Inflammatory macrophage (primary cell): ENCODE measurements around the gene MGA.
"Not testable (repeated sequence)": the region's sequence is repeated elsewhere in the genome, so short reads cannot be mapped to it uniquely, and the experiment has no call there.

ENCODE experiments used
- DNase-seq, 2 donors: peaks; one replicate each; pipeline ENCODE4 v3.0.0-alpha.2; 2020 to 2022

Gene MGA

DNA sequence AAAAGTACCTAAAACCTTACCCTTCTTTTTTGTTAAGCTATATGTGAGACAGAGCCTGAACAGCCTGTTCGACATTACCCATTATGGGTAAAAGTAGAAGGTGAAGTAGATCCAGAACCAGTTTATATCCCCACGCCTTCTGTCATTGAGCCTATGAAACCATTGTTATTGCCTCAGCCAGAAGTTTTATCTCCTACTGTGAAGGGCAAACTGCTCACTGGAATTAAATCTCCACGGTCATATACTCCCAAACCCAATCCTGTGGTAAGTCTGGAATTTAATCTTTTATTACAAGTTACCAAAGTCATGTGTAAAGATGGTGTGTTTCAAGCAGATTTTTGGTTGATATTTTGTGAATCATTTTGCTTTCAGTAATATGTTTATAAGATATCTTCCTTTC is 66.9 kb downstream of the MGA start:
- DNase-seq = no peak

DNA sequence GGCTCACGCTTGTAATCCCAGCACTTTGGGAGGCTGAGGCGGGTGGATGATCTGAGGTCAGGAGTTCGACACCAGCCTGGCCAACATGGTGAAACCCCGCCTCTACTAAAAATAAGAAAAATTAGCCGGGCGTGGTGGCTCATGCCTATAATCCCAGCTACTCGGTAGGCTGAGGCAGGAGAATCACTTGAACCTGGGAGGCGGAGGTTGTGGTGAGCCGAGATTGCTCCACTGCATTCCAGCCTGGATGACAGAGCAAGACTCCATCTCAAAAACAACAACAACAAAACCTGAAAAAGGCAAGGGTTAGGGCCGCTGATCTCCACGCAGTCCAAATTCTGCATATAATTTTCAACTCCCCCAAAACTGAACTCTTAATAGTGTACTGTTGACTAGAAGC is 67.9 kb downstream of the MGA start:
- DNase-seq = not testable (repeated sequence)

DNA sequence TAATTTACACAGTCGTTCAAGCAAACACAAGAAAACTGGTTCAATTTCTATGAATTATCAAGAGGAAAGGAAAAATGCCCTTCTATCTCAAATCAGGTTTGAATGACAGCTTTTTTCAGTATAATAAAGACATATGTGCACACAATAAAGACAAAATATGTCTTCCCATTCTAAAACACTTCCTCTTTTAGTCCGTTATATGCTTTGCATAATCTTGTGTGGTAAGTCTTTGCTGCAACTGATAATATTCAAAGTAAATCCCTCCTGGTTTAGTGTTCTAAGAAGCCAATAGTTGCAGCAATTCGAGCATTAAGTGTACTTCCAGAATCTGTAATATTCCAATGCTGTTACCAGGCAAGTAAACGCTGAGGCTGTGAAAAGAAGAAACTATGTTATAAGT is 70.3 kb downstream of the MGA start:
- DNase-seq = peak; percentile 11 to 80

DNA sequence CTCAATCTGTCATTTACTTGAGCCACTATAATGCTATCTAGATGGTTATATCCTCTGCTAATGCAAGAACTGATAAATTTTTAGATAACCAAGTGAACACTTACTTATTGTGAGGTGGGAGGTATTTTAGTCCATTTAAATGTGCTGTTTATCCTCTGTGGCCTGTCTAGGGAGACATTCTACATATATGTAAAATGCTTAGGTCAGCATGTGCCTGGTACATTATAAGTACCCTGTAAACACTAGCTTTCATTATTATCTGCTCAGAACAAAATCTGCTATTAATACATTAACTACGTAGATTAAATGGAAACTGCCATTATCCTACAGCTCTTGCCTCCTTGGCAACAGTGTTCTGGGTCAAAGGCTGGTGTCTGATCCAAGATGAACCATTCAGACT is 72.3 kb downstream of the MGA start:
- no peak for DNase-seq

DNA sequence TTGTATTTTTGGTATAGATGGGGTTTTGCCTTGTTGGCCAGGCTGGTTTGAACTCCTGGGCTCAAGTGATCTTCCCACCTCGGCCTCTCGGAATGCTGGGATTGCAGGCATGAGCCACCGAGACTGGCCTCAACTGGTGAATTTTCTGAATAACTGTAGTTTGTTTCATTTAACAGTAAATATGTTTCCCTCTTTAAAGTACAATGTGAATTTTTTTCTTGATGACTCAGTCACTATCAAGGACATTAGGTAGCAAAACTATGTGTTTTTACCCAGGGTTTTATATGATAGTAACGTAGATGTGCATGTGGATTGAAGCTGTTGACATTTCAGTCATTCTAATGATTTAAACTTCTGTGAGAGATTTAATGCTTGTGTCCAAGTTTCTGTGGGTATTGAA is 73.9 kb downstream of the MGA start:
- DNase-seq = no peak

DNA sequence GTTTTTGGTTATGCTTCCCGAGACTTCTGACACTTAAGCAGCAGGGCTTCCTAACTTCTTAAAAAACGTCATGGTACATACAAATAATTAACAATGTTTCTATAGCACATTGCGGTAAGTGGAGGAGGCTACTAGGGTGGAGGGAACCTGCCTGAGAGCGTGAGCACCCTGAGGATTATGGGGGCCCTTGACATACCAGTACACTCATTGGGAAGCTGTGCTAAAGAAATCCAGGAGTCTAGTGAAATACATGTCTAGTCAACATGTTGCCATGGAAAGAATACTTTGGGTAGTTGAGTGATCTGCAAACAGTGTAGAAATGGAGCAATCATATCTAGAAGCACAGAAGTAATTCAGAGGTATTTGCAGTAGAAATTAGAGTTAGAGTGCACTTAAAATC is 74.8 kb downstream of the MGA start:
- no peak for DNase-seq

DNA sequence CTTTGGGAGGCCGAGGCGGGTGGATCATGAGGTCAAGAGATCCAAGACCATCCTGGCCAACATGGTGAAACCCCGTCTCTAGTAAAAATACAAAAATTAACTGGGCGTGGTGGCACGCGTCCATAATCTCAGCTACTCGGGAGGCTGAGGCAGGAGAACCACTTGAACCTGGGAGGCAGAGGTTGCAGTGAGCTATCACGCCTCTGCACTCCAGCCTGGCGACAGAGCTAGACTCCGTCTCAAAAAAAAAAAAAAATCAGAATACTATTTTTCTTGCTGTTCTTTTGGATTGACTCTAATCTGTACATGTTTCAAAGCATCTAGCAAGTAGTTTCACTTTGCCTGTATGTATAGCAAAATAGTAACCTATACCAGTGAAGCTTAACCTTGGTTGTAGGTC is 75.3 kb downstream of the MGA start:
- not testable (repeated sequence) for DNase-seq

DNA sequence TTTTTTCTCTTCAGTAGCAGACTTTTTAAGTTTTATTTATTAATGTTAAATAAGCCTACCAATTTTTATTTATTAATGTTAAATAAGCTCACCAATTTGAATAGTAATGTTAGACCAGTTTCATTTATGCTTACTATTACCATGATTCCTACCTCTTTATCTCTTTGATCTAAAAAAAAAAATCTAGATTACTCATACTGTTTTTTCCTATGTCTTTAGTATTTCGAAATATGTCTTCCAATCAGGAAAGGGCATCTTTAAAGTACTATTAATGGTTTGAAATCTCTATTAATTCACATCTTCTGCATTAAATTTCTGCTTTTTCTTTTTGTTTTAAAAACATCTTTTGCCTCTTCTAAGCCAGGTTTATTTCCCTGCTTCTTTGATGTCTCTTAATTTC is 86.6 kb downstream of the MGA start:
- DNase-seq = no peak

DNA sequence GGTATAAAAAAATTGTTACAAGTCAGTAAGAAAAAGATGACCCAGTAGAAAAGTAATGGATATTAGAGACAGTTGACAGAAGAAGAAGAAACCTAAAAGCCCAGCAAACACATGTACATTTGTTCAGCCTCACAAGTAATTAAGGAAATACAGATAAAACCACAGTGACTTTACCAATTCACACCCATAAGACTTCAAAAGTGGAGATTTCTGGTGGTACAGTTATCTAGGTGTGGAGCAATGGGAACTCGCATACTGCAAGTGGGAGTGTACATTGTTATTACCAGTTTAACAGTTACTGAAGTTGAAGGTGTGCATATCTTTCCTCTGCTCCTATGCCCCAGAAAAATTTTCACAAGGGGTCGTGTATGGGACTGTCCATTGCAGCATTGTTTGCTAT is 96.0 kb downstream of the MGA start:
- DNase-seq = no peak

DNA sequence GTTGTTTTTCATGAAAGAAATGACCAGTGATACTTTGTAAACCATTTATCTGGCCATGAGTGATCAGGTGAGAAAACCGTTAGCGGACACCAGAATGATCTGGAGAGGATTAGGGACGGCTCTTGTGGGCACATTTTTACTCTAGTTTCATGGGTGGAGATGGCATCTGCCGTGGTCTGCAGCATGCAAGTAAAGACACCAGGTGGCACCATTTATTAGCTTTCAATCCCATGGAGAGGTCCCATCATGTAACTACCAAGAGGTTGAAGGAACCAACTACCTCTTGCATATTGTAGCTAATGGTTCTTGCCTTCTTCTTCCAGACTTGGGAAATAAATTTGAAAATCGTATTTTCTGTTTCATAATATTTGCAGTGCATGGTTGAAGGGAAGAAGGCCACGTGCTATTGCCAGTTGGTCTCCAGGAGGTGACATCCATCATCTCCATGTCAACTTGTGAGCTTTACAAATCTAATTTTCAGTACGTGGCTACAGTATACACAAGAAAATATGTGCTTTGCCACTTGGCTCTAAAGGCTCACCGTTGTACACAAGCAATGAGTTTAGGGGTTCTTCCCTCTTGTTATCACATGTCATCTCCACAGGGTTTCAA is 112.6 kb downstream of the MGA start:
- DNase-seq = peak; percentile 74 to 75

DNA sequence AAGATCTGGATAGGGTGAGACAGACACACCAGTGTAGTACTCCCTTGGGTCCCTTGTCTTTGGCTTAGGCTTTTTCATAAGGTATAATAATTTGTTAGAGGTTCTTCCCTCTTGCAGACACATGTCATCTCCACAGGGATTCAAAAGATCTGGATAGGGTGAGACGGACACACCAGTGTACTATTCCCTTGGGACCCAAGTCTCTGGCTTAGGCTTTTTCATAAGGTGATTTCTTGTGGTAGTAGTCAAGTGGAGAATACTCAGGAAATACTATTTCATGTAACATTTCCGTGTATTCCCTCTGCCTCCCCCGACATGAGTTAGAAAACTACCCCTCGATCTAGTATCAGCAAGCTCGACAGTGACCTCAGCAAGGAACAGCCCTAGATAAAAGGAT is 113.1 kb downstream of the MGA start:
- DNase-seq = no peak

DNA sequence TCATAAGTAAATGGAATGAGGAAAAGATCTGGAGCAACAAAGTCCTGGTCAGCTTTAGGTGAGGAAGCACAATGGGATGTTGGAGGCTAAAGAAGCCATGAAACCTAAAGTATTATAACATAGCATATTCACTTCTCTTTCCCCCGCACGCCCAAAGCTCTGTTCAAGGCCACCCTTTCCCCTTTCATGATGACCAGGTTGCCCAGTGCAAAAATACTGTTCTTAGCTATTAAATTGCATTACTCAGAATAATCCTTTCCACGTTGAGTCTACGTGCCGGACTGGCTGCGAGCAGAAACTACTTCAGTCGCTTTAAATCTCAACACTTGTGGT is 113.5 kb downstream of the MGA start:
- no peak for DNase-seq

DNA sequence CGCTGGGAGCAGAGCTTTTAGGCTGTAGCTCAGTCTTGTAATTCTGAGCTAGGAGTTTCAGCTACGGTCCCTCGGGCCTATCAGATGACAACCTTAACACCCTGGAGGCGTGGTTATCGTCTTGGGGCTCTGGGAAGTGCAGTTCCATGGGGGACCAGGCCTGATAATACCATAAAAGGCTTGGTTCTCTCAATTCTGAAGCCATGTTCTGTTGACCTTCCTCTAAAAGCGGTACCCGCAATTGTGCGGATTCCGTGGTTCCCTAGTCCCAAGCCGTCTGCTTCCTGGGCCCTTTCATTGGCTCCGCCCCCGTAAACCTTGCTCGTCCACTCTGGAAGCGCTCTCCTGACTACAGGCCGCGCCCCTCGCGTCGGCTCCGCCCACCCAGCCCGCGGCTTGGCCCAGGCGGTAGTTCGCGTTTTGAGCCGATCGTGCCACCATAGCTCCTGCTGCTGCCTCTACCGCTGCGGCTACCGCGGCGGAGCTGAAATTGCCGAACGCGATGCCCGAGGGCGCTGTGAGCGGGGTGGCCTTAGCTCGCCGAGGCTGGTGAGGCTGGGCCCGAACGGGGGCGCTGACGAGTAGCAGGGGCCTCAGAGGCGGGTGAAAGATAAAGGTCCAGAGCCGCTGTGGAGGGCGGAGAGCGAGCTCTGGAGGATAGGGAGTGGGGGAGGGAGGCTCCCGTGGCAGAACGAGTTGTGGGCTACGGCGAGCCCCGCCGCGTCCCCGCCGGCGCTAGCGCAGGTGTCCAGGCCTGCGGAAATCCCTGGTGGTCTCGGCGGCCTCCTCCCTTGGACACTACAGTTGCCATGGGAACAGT is 114.1 kb downstream of the MGA start, which contains the start of gene MAPKBP1:
Gene MAPKBP1, plus strand, starts transcription at position 423 of the 820 bp plus-strand sequence. CDS start 792 bp downstream, outside the sequence.
- peak; percentile 100 for DNase-seq

DNA sequence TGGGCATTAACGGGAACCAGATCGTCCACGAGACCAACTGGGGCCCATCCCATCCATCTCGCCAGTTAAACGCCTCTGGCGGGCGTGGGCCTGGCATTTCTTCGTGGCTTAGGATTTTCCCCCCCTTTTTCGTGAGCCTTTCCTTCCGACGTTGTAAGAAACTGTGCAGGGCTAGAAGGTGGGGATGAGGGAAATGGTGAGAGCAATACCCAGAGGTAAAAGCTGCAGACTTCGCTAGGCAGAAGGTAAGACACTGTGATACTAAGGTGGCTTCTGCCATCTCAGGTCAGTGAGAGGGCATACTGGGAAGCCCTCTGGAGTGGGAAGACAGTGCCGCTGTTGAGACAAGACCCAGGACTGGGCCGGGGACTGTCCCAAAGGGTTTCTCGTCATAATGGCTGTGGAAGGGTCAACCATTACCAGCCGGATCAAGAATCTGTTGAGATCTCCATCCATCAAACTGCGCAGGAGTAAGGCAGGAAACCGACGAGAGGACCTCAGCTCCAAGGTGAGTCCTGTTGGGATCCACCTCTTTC is 114.7 kb downstream of the MGA start:
- peak in 1 of 2 donors; percentile 59 for DNase-seq

DNA sequence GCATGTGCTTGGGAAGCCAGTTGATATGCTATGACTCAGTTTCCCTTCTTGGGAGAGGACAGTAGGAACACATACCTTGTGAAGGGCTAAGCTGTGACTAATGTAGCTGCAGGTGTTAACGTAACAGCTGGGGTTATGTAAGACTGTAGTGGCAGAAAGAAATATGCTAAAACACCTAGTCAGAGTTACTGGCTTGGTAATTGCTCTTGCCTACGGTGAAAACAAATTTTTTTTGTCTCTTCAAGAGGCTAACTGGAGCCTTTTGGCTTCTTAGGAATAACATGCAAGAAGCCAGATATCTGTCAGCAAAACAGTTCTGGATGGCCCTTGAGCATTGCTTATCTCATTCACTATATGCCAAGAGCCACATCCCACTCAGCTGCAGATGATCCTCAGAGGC is 115.4 kb downstream of the MGA start:
- DNase-seq = no peak

DNA sequence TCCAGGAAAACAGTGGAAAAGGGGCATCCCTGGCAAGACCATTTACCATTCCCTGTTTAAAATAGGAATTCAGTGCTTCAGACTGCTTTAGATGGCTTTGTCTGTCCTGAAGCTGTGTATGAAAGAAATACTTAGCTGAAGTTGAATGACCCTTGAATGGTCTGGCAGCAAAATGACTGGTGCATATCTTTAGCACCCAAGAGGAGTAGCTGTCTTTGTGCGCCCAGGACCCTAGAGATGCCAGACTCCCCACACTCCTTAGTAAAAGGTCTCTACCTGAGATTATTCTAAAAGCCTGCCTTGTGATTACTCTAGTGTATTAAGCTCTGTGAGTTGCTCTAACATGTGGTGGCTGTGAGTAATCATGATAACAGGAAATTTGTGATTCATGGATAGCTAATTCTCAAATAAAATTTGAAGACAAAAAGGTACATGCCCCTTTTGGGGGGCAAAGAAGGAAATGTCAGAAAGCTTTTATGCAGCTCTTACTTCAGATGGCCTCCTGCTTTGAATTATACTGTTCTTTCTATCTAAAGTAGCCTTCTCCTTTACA is 117.3 kb downstream of the MGA start:
- DNase-seq = no peak

DNA sequence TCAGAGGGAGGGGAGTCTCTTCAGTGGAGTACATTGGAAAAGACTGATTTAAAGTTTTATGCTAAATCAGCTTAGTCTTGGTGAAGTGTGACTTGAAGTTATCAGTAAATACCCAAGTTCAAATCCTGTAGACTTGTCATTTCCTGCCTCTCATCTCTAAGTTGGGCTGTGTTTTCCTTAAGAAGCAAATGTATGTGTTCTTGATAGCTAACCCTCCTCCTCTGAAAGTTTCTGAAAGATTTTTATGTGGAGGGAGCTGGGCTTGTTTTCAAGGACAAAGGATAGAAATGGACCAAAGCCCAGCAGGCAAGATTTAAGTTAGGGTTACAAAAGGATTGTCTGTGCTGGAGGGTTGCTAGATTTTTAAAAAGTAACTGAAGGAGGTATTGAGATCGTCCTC is 118.3 kb downstream of the MGA start:
- DNase-seq = no peak

DNA sequence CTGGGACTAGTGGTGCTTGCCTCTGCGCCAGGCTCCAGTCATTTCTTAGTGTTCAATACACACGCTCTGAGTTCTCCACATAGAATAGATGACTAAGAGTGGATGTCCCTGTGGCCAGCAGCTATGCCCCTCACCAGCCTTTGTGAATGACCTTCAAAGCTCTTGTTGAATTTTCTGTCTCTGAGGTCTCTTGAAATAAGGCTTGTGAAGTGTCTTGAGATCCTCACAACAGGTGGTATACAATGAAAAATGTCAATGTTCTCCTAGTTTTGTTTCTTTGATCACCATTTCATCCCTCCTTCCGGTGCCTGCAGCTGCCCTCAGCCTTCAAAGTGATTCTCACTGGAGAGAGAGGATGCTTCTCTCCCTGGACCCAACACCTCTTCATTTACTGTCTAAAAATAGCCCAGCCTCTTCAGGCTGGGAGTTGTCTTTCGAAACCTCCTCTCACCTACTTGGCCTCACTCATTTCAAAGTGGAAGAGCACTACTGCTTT is 119.5 kb downstream of the MGA start:
- DNase-seq = no peak

DNA sequence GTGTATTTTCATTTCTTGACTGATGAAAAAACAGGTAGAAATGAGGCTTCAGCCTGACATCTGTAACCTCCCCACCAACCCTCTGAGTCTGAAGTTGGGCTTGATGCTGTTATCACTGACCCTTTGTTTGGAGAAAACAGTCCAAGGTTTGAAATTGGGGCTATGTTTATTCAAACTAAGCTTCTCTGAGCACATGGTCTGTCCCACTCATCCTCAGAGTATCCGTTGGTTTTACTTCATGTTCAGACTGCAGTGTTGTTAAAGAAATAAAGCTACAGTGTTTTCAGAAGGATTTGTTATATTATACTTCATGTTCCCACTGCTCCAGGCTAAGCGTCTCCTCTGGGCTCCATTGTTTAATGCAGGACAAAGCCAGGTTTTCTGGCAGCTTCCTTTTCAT is 120.1 kb downstream of the MGA start:
- no peak for DNase-seq

DNA sequence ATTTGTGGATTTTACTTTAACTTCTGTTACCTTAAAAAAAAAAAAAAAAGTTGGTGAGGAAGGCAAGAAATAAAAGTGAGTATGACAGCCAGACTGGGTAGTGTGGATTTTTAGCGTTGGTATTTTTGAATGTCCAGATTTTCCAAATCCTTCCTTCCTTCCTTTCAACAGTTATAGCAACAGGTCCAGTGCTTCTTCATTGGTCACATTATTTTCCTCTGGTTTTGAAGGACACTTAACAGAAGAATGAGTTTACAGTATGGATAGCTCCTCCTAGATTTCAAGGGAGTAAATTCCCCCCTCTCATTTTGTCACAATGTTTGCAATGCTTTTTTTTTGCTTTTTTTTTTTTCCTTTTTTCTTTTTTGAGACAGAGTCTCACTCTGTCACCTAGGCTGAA is 120.5 kb downstream of the MGA start:
- no peak for DNase-seq

DNA sequence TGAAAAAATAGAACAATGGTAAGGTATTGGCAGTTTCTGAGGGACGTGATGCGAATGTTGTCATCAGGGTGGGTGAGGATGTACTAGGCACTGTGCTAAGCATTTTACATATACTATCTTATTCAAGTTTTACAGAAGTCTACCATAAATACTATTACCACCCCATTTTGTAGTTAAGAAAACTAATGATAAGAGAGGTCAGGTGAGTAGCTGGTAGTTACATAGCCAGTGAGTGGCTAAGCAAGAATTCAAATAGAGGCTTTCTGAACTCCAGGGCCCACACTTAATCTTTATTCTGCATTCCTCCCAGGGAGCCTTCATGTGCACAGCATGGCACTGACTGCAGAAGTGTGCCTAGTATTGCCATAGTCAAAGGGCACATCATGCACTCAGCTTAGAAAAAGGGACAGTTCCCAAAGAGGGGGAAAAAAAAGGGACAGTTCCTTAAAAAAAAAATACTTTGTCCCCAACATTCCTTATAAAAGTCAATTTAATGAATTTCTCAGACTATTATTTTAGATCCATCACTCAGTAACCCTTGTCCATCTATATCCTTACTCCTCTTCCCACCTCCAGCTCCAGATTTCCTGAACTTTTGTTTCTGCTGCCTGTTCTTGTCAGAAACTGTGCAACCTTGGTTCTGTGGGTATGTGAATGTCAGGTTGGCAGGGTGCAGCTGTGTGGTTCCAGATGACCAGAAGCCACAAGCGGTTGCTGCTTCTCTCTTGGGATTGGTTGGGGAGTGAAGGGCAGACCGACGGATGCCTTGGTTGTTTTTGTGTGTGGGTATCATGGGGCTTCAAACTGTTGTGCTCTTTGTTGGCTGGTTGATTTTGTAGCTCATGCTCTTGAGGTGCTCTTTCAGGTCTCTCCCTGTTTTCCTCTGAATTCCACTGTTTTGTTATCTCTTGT is 122.4 kb downstream of the MGA start:
- DNase-seq = no peak

DNA sequence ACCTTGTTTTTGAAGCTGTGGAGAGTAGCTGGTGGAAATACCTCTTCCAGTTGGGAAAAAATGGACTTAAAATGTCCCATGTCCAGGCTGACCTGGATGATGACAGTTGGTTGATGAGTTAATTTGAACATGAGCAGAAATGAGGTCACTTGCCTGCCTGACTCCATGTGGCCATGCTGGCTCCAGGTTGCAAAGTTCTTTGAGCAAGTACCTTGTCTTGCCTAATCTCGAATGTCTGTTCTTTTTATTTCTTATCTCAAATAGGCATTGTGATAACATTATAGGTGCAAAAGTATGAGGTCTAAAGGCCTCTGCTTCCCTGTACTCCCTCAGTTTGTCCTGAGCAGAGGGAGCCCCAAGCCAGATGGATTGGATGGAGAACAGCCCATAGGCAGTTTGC is 123.1 kb downstream of the MGA start:
- DNase-seq = no peak

DNA sequence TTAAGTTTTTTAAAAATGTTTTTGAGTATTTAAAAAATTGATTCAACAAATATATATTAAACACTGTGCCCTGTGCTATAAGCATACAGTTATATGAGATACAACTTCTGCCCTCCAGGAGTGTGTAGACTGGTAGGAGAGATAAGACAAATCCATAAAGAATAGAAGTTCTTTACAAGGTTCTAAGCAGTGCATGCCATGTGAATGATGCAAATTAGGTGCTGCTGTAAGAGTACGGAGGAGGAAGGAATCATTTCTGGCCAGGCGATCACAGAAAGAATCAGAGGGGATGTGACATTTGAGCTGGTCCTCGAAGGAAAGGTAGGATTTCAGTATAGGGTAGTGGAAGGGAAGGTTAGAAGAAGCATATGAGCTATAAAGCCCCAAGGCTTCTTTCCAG is 128.1 kb downstream of the MGA start:
- DNase-seq = no peak
